CD14-positive monocyte (primary cell): ENCODE measurements around the gene BRMS1L. TPM values are rescaled to one million over a fixed set of nuclear protein-coding genes. Genes with fewer than 3 reads are reported as not detected.

Source experiments
- DNase-seq, 3 donors: peaks; one replicate each; pipeline ENCODE4 v3.0.0-alpha.2; 2011 to 2022
- H2AFZ ChIP-seq: 2 replicates; pipeline ENCODE4 v1.6.0; 2012; ENCODE audit warnings: mild to moderate bottlenecking, low read depth, low read length, inconsistent platforms; ENCODE audit not compliant: insufficient read depth, poor library complexity, severe bottlenecking
- H3K27ac ChIP-seq, 2 donors: 1 replicate in 1 of 2; 2 replicates in 1 of 2; pipeline ENCODE4 v1.5.1; 2012 to 2013; ENCODE audit warnings: low read length in 2 of 2, control low read depth in 1 of 2, inconsistent platforms in 1 of 2, low read depth in 1 of 2, mild to moderate bottlenecking in 1 of 2
- H3K27me3 ChIP-seq, 2 donors: one replicate each; pipeline versions ENCODE4 v1.6.0 to v1.6.1; 2011 to 2013; ENCODE audit warnings: low read length in 2 of 2; ENCODE audit not compliant: control insufficient read depth in 2 of 2, insufficient read depth in 2 of 2
- H3K36me3 ChIP-seq, 2 donors: replicated peaks in 1 of 2; 1 replicate in 1 of 2; 2 replicates in 1 of 2; pipeline versions ENCODE4 v1.5.1 to v1.6.1; 2012 to 2013; ENCODE audit warnings: low read length in 2 of 2, control low read depth in 1 of 2, inconsistent platforms in 1 of 2, mild to moderate bottlenecking in 1 of 2; ENCODE audit not compliant: insufficient read depth in 2 of 2, control insufficient read depth in 1 of 2
- H3K4me1 ChIP-seq, 2 donors: 1 replicate in 1 of 2; 2 replicates in 1 of 2; pipeline versions ENCODE4 v1.5.1 to v1.6.1; 2012 to 2013; ENCODE audit warnings: low read length in 2 of 2, control low read depth in 1 of 2, inconsistent platforms in 1 of 2, mild to moderate bottlenecking in 1 of 2, moderate library complexity in 1 of 2; ENCODE audit not compliant: insufficient read depth in 2 of 2, control insufficient read depth in 1 of 2
- H3K4me2 ChIP-seq: replicated peaks from 2 replicates; pipeline ENCODE3; 2012; ENCODE audit warnings: low read length, moderate library complexity, mild to moderate bottlenecking; ENCODE audit not compliant: poor library complexity, severe bottlenecking; ENCODE audit errors: extremely low read depth
- H3K4me3 ChIP-seq, 3 experiments: fragments of 200-600 bp in 1 of 3; sonication (generic) in 1 of 3; replicated peaks in 1 of 3; 1 replicate in 2 of 3; 2 replicates in 1 of 3; pipeline ENCODE4 v1.5.1; 2011 to 2013; ENCODE audit warnings: low read length in 3 of 3, mild to moderate bottlenecking in 3 of 3, control low read depth in 2 of 3, low read depth in 2 of 3, inconsistent platforms in 1 of 3, moderate library complexity in 1 of 3
- H3K79me2 ChIP-seq: 2 replicates; pipeline ENCODE4 v1.6.0; 2012; ENCODE audit warnings: mild to moderate bottlenecking, control low read depth, inconsistent platforms, low read length, moderate library complexity; ENCODE audit not compliant: insufficient read depth
- H3K9ac ChIP-seq: 2 replicates; pipeline ENCODE4 v1.6.0; 2017; ENCODE audit warnings: low read length, mild to moderate bottlenecking; ENCODE audit not compliant: insufficient read depth, poor library complexity, severe bottlenecking
- H3K9me3 ChIP-seq, 2 donors: replicated peaks in 1 of 2; 1 replicate in 1 of 2; 2 replicates in 1 of 2; pipeline versions ENCODE4 v1.5.1 to v1.6.1; 2012 to 2013; ENCODE audit warnings: low read length in 2 of 2, control low read depth in 1 of 2; ENCODE audit not compliant: control insufficient read depth in 1 of 2, insufficient read depth in 1 of 2
- H4K20me1 ChIP-seq: 2 replicates; pipeline ENCODE4 v1.6.0; 2012; ENCODE audit warnings: mild to moderate bottlenecking, low read length, control low read depth, moderate library complexity; ENCODE audit not compliant: insufficient read depth
- H3K27ac Mint-ChIP-seq, 7 donors: one replicate each; pipeline ENCODE4 v1.8.0; 2020; ENCODE audit warnings: mild to moderate bottlenecking in 7 of 7, mixed read lengths in 7 of 7, moderate library complexity in 6 of 7, inconsistent platforms in 2 of 7
- H3K27me3 Mint-ChIP-seq, 3 donors: one replicate each; pipeline ENCODE4 v1.8.0; 2021 to 2022; ENCODE audit warnings: low read depth in 3 of 3, mild to moderate bottlenecking in 3 of 3, mixed read lengths in 3 of 3, moderate library complexity in 3 of 3, inconsistent platforms in 1 of 3
- H3K36me3 Mint-ChIP-seq, 2 donors: one replicate each; pipeline ENCODE4 v1.8.0; 2020; ENCODE audit warnings: mixed read lengths in 2 of 2, inconsistent platforms in 1 of 2, mild to moderate bottlenecking in 1 of 2
- H3K4me1 Mint-ChIP-seq: one replicate; pipeline ENCODE4 v1.8.0; 2020; ENCODE audit warnings: mild to moderate bottlenecking, mixed read lengths
- H3K4me3 Mint-ChIP-seq, 2 donors: one replicate each; pipeline ENCODE4 v1.8.0; 2020; ENCODE audit warnings: mild to moderate bottlenecking in 2 of 2, mixed read lengths in 2 of 2, moderate library complexity in 1 of 2
- H3K9me3 Mint-ChIP-seq, 7 donors: one replicate each; pipeline ENCODE4 v1.8.0; 2020 to 2022; ENCODE audit warnings: mixed read lengths in 7 of 7, mild to moderate bottlenecking in 6 of 7, moderate library complexity in 6 of 7, inconsistent platforms in 2 of 7
- WGBS: methylation state at CpG from one replicate; pipeline ENCODE4 v1.1.5; 2013; ENCODE audit warnings: missing lambda C conversion rate; ENCODE audit not compliant: insufficient coverage; 5-methylcytosine and 5-hydroxymethylcytosine counted together
- intact Hi-C, 2 donors: fragments of 100-400 bp; cut with micrococcal nuclease; formaldehyde crosslinking; loops; one replicate each; pipeline versions ENCODE4 v1.15.0 to v1.15.1; 2023
- polyA plus RNA-seq, 3 donors: library from polyadenylated mRNA; depleted of rRNA in 1 of 3; unstranded in 2 of 3; stranded (reverse) in 1 of 3; fragments of 300-500 nt in 2 of 3; fragments of >200 nt in 1 of 3; fragmentation: Illumina TruSeq in 2 of 3; gene quantifications; 1 replicate in 2 of 3; 2 replicates in 1 of 3; pipeline ENCODE4 v1.2.3, GENCODE V29; 2012 to 2021
- TF ChIP-seq, protein P1 (sequence below): fragments of 200-600 bp; IDR thresholded peaks from one replicate; pipeline ENCODE4 v1.8.0; 2022; ENCODE audit warnings: antibody characterized with exemption, mild to moderate bottlenecking

The BRMS1L gene
- polyA plus RNA-seq, 3 donors, result 0.86 to 2.1 (median 1.7) TPM

DNA sequence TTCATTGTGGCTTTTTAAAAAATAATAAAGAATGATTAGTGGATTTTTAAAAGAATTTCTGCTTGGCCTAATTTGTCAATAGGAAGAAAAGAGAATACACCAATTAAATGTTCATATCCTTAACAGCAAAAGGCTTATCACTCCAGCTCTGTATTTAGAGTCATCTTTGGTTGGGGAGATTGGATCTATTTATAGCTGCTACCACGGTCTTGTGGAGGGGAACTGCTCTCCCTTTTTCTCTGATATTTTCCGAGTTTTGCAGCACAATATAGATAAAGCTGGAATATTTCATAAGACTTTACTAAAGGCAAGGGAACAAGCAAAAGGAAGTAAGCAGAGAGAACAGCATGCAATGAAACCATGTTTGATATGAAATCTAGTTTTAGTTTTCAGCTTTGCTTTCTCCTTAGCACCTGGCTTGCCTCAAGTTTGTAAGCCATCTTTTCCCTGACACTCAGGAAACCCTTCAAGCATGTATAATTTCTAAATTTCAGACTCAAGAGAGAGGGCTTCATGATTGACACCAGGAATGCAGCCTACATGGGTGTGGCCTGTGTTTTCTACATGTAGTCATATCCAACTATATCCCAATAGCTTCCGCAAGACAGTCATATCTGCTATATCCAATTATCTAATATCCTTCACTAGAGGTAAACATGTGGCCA, 35.2 kb downstream of the BRMS1L start:
- intact Hi-C loops, result no loop called here

DNA sequence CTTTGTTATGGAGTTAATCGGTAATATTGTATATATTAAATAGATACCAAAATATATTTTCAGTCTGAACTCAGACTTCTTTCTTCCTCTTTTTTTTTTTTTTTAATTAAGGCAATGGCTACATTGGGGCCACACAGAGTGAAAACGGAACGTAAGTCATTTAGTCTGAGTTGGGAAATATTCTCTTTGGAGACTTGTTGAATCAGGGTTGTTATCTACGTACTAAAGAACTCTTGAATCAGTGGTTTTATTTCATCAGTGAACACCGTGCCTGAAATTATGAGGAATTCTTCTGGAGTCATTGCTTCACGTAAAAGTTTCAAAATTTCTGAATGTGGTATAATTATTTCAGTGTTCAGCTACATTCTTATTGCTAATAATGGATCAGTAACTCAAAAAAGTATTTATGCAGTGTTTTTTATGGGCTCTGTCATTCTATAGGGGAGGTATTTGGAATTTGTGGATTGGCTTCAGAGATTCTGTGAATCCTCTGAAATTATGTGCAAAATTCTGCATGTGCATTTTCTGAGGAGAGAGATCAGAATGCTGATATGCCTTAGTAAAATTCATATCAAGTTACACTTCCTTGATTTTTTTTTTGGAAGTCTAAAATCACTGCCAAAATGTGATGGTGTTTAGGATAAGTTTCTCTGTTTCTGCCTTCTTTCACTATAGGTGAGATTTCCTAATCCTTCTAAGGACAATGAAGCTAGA, 39.6 kb downstream of the BRMS1L start:
- H3K4me1 Mint-ChIP-seq, result peaks cover 4% of the 10 kb centered on the region
- no peaks in the 10 kb centered on the region for H3K9me3 ChIP-seq
- no peaks in the 10 kb centered on the region for H3K79me2 ChIP-seq
- DNase-seq, result peak in 2 of 3 donors; percentile 5 to 19
- intact Hi-C loops, result no loop called here
- no peaks in the 10 kb centered on the region for H3K27me3 Mint-ChIP-seq
- no peak overlapping the region for H2AFZ ChIP-seq
- H4K20me1 ChIP-seq, result no peaks in the 10 kb centered on the region
- H3K36me3 ChIP-seq, result peaks cover 3 to 23% of the 10 kb centered on the region in 2 donors
- H3K27ac ChIP-seq, result no peak overlapping the region
- H3K9me3 Mint-ChIP-seq, result no peaks in the 10 kb centered on the region
- no peak overlapping the region for H3K4me2 ChIP-seq
- peak overlapping the region in 1 of 7 donors; percentile 14 for H3K27ac Mint-ChIP-seq
- WGBS, result 43% methylated on average over 3 of the region's 6 CpGs
- TF ChIP-seq, protein P1, sequence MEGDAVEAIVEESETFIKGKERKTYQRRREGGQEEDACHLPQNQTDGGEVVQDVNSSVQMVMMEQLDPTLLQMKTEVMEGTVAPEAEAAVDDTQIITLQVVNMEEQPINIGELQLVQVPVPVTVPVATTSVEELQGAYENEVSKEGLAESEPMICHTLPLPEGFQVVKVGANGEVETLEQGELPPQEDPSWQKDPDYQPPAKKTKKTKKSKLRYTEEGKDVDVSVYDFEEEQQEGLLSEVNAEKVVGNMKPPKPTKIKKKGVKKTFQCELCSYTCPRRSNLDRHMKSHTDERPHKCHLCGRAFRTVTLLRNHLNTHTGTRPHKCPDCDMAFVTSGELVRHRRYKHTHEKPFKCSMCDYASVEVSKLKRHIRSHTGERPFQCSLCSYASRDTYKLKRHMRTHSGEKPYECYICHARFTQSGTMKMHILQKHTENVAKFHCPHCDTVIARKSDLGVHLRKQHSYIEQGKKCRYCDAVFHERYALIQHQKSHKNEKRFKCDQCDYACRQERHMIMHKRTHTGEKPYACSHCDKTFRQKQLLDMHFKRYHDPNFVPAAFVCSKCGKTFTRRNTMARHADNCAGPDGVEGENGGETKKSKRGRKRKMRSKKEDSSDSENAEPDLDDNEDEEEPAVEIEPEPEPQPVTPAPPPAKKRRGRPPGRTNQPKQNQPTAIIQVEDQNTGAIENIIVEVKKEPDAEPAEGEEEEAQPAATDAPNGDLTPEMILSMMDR, result no peak
- H3K27me3 ChIP-seq, result no peaks in the 10 kb centered on the region
- no peak overlapping the region for H3K4me3 Mint-ChIP-seq
- H3K4me3 ChIP-seq, result no peak overlapping the region
- peaks cover 22 to 30% of the 10 kb centered on the region in 2 donors for H3K36me3 Mint-ChIP-seq
- no peak overlapping the region for H3K9ac ChIP-seq
- H3K4me1 ChIP-seq, result no peaks in the 10 kb centered on the region

More for the DNA sequence above, 35.2 kb downstream of the BRMS1L start:
- no peaks in the 10 kb centered on the region for H3K79me2 ChIP-seq
- H3K27ac ChIP-seq, result no peak overlapping the region
- no CpG with 5 or more reads among the region's 3 CpGs for WGBS
- no peak overlapping the region for H3K4me2 ChIP-seq
- H3K27ac Mint-ChIP-seq, result peak overlapping the region in 2 of 7 donors; percentile 4 to 38
- peaks cover 4 to 5% of the 10 kb centered on the region in 2 donors for H3K4me1 ChIP-seq
- H3K4me1 Mint-ChIP-seq, result peaks cover 10% of the 10 kb centered on the region
- H3K9me3 Mint-ChIP-seq, result no peaks in the 10 kb centered on the region
- no peaks in the 10 kb centered on the region for H4K20me1 ChIP-seq
- no peaks in the 10 kb centered on the region for H3K27me3 Mint-ChIP-seq
- H3K27me3 ChIP-seq, result no peaks in the 10 kb centered on the region
- H3K4me3 Mint-ChIP-seq, result no peak overlapping the region
- DNase-seq, result no peak
- H3K36me3 ChIP-seq, result peaks cover 0 to 23% of the 10 kb centered on the region in 2 donors
- H3K9me3 ChIP-seq, result no peaks in the 10 kb centered on the region
- no peak overlapping the region for H3K9ac ChIP-seq
- TF ChIP-seq, protein P1, result no peak
- H2AFZ ChIP-seq, result no peak overlapping the region
- peaks cover 32% of the 10 kb centered on the region in 2 donors for H3K36me3 Mint-ChIP-seq
- H3K4me3 ChIP-seq, result no peak overlapping the region
